ENCODE data around the gene SOBP. TPM values are rescaled to one million over a fixed set of nuclear protein-coding genes. Genes with fewer than 3 reads are reported as not detected.

Gene SOBP
- total RNA-seq, 1 experiment from 2014 or later = 1.7 TPM

DNA sequence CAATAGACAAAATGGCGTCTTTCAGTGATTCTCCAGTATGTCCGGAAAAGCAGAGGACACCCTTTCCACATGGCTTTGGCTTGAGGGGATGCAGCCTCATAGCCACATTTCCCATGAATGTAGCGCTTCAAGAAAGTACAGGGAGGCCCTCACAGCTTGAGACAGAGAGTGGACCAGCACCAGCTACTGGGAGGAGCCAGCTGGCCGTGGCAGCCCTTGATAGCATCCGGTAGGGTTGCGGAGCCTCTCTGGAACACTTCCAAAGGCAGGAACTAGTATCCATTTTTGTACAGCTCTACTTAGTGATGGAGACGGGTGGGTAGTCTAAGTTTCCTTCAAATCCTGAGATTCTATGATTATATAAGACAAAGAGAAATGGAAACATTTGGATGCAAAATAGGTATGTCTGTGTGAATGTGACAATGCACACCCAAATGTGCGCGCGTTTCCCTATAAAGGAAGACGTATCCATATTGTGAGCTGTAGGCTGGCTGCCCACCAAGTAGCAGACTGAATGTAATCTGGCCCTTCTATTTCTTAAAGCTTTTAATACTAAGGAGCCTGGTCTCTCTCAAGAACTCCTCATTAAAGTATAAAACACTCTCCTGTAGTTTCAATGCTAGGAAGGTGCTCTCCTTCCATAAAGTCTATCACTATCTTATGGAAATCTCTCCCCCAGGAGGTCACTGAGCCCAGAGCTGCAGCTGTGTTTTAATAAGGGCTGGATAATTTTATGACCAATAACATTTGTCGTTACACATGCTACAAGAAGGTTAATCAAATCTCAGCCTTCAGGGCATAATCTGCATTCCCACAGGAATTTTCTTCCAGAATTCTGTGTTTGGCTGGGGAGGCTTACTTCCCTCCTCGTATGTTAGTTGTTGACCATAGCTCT, 74.0 kb downstream of the SOBP start:
- no peaks in the 10 kb centered on the region for H3K36me3 Mint-ChIP-seq (ENCODE audit: insufficient read depth, unreplicated experiment)
- CTCF ChIA-PET = no interaction called here
- TF ChIP-seq, protein P1, sequence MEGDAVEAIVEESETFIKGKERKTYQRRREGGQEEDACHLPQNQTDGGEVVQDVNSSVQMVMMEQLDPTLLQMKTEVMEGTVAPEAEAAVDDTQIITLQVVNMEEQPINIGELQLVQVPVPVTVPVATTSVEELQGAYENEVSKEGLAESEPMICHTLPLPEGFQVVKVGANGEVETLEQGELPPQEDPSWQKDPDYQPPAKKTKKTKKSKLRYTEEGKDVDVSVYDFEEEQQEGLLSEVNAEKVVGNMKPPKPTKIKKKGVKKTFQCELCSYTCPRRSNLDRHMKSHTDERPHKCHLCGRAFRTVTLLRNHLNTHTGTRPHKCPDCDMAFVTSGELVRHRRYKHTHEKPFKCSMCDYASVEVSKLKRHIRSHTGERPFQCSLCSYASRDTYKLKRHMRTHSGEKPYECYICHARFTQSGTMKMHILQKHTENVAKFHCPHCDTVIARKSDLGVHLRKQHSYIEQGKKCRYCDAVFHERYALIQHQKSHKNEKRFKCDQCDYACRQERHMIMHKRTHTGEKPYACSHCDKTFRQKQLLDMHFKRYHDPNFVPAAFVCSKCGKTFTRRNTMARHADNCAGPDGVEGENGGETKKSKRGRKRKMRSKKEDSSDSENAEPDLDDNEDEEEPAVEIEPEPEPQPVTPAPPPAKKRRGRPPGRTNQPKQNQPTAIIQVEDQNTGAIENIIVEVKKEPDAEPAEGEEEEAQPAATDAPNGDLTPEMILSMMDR (IDR thresholded peaks at IDR 0.05; ENCODE audit: unreplicated experiment) = no peak
- no peaks in the 10 kb centered on the region for H3K9me3 Mint-ChIP-seq (ENCODE audit: low read depth, unreplicated experiment)
- no peaks in the 10 kb centered on the region for H3K4me1 Mint-ChIP-seq (ENCODE audit: low read depth, unreplicated experiment)
- no peak overlapping the region for H3K27ac Mint-ChIP-seq (ENCODE audit: unreplicated experiment)
- H3K27me3 Mint-ChIP-seq (ENCODE audit: unreplicated experiment) = peaks cover 10% of the 10 kb centered on the region
- BruUV-seq (replicated peaks) = no TSS peak
- no peak for DNase-seq
- H3K4me3 Mint-ChIP-seq (ENCODE audit: low read depth, unreplicated experiment) = no peak overlapping the region
- intact Hi-C loops (cut with micrococcal nuclease; ENCODE audit: unreplicated experiment) = no loop called here

DNA sequence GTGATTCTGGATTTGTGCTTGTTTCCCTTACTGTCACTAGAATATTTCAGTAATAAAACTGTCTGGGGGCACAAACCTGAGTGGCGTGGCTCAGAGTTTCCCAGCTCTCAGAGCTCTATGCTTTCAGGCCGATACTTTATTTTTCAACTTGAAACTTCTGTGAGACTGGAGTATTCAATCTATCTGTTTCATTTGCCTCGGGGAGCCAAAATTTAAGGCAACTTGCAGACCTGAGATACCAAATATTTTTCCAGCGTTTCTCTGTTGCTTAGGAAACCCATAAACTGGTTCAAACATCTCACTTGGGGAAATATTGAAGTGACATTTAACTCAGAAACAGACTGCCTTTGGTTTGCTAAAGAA, 74.7 kb downstream of the SOBP start:
- CTCF ChIA-PET = no interaction called here
- intact Hi-C loops (cut with micrococcal nuclease; ENCODE audit: unreplicated experiment) = no loop called here

DNA sequence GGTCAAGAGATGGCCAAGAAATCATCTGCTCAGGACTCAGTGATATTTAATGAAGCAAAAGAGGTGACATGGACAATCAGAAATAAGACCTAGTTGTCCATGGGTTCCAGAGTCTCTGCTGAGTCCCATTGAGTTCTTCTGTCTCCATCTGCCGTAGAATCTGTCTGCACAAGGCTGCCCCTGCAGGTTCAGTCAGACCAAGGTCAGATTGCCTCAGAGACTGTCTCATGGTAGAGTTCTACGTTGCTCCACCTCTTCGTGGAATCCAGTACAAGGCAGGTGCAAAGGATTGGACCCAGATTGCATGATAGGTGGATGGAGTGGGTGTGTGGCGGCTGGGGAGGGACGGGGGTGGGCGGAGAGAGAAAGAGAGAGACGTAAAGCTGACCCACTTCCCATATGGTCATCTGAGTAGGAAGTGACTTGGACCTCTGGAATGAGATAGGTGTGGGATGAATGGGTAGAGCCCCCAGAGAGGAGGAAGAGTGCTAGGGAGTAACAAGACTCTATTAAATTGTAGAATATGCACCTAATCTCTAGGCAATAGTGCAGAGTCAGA, 75.3 kb downstream of the SOBP start:
- Mint-ChIP-seq H3K9me3 (ENCODE audit: low read depth, unreplicated experiment) (no peaks in the 10 kb centered on the region), H3K27ac (ENCODE audit: unreplicated experiment) (no peak overlapping the region), H3K4me3 (ENCODE audit: low read depth, unreplicated experiment) (no peak overlapping the region), H3K4me1 (ENCODE audit: low read depth, unreplicated experiment) (no peaks in the 10 kb centered on the region), H3K36me3 (ENCODE audit: insufficient read depth, unreplicated experiment) (no peaks in the 10 kb centered on the region), H3K27me3 (ENCODE audit: unreplicated experiment) (peaks cover 10% of the 10 kb centered on the region)
- intact Hi-C loops (cut with micrococcal nuclease; ENCODE audit: unreplicated experiment) = no loop called here
- TF ChIP-seq, protein P1 (IDR thresholded peaks at IDR 0.05; ENCODE audit: unreplicated experiment) = no peak
- no peak for DNase-seq
- CTCF ChIA-PET = interaction anchor here (1.2 kb wide), 1 partner anchor 25 kb away, joined by 3 read pairs; no protein-coding TSS in a partner anchor
- BruUV-seq (replicated peaks) = no TSS peak

More for the DNA sequence above, 74.7 kb downstream of the SOBP start:
- TF ChIP-seq, protein P1 (IDR thresholded peaks at IDR 0.05; ENCODE audit: unreplicated experiment) = no peak
- H3K36me3 Mint-ChIP-seq (ENCODE audit: insufficient read depth, unreplicated experiment) = no peaks in the 10 kb centered on the region
- no peak for DNase-seq
- H3K27me3 Mint-ChIP-seq (ENCODE audit: unreplicated experiment) = peaks cover 10% of the 10 kb centered on the region
- BruUV-seq (replicated peaks) = no TSS peak
- no peak overlapping the region for H3K27ac Mint-ChIP-seq (ENCODE audit: unreplicated experiment)
- H3K4me1 Mint-ChIP-seq (ENCODE audit: low read depth, unreplicated experiment) = no peaks in the 10 kb centered on the region
- no peak overlapping the region for H3K4me3 Mint-ChIP-seq (ENCODE audit: low read depth, unreplicated experiment)
- H3K9me3 Mint-ChIP-seq (ENCODE audit: low read depth, unreplicated experiment) = no peaks in the 10 kb centered on the region

DNA sequence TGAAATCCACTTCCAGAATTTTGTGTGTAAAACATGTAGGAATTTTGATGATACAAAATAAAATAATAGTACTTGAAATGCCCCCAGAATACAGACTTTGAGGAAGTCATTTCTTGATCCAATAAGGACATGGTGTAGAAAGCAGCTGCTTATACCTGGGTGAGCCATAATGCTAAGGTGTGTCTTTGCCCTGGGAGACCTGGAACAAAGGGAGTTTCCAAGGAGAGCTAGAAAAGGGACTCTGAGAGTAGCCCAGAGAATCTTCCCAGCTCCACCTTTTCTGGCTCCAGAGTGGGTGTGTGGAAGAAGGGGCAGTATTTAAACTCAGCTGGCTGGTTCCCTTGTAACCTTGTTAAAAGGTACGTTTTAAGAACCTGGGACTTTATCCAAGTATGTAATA, 77.7 kb downstream of the SOBP start:
- no peaks in the 10 kb centered on the region for H3K4me1 Mint-ChIP-seq (ENCODE audit: low read depth, unreplicated experiment)
- no peaks in the 10 kb centered on the region for H3K36me3 Mint-ChIP-seq (ENCODE audit: insufficient read depth, unreplicated experiment)
- H3K27ac Mint-ChIP-seq (ENCODE audit: unreplicated experiment) = no peak overlapping the region
- no peaks in the 10 kb centered on the region for H3K9me3 Mint-ChIP-seq (ENCODE audit: low read depth, unreplicated experiment)
- TF ChIP-seq, protein P1 (IDR thresholded peaks at IDR 0.05; ENCODE audit: unreplicated experiment) = no peak
- H3K27me3 Mint-ChIP-seq (ENCODE audit: unreplicated experiment) = peaks cover 10% of the 10 kb centered on the region
- CTCF ChIA-PET = no interaction called here
- no peak for DNase-seq
- no peak overlapping the region for H3K4me3 Mint-ChIP-seq (ENCODE audit: low read depth, unreplicated experiment)
- no TSS peak for BruUV-seq (replicated peaks)
- intact Hi-C loops (cut with micrococcal nuclease; ENCODE audit: unreplicated experiment) = no loop called here

Data from Calu3 (cell line).